GM19351 (cell line): ENCODE data around the gene SAG.

Source experiments
- ATAC-seq: cut with Tn5 transposase; IDR thresholded peaks from one replicate; pipeline ENCODE4 v1.9.1; 2021; ENCODE audit warnings: mild to moderate bottlenecking, moderate library complexity; ENCODE audit not compliant: unreplicated experiment

SAG gene

GRCh38 chr2:233353769-233354499 lies 46.3 kb downstream of the SAG start, which contains the start of gene DGKD:
Gene DGKD, plus strand, starts transcription at chr2:233354494. Its CDS starts 25 bp downstream, at chr2:233354519.
- peak; percentile 55 for ATAC-seq

DNA sequence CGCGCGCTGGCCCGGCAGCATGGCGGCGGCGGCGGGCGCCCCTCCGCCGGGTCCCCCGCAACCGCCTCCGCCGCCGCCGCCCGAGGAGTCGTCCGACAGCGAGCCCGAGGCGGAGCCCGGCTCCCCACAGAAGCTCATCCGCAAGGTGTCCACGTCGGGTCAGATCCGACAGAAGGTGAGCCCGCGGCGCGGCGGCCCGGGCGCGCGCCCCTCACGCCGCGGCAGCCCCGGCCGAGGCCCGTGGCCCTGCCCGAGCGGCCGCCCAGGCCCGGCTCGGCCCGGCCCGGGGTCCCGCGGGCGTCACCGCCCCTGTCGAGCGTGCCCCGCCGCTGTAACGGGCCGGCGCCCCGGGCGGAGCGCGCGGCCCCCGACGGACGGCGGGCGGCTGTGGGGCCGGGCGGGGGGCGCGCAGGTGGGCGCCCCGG lies 46.9 kb downstream of the SAG start:
- ATAC-seq: peak; percentile 12

DNA sequence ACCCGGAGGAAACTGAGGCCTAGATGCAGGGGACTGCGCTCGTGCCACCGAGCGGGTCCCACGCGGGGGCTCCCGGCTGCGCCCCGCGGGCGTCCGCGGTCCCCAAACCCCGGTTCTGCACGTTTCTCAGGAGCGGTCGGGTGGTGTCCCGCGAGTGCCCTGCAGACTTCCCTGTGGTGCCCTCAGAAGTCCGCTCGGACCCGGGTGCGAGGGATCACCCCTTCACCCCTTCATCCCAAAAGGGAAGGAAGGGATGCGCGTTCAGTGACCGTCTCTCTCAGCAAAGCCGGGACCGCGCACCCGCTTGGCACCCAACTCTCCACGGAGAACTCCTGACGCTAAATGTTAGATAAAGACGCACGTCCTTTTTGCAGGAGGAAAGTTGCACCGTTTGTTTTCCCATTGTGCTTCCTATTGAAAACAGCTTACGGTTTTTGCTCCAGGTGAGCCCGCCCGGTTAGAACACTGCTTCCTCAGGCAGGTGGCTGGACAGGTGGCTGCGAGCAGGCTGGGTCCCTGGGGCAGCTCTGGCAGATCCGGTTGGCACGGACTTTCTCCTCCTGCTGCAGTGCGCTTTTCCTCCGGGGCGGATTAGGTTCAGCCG lies 47.5 kb downstream of the SAG start:
- peak; percentile 5 for ATAC-seq

- no peak for ATAC-seq
Observed at GRCh38 chr2:233355916-233356315, 48.3 kb downstream of the SAG start.

- no peak for ATAC-seq
Observed at GRCh38 chr2:233356546-233357308, 49.1 kb downstream of the SAG start.

GRCh38 chr2:233358335-233358734 lies 50.7 kb downstream of the SAG start:
- no peak for ATAC-seq

DNA sequence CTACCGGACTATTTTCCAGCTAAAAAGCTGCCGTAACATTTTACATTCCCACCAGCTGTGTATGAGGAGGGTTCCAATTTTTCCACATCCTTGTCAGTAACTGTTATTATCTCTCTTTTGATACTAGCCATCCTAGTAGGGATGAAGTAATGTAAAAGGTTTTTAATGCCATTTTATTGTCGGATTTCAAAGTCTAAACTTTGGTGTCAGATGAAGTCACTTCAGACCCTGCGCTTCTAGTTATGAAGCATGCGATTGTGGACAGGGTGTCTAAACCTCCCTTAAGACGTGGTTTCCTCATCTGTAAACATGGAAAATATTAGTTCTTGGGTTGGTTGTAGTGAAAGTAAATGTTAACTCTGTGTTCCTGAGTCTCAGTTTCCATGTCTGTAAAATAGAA lies 51.3 kb downstream of the SAG start:
- no peak for ATAC-seq

DNA sequence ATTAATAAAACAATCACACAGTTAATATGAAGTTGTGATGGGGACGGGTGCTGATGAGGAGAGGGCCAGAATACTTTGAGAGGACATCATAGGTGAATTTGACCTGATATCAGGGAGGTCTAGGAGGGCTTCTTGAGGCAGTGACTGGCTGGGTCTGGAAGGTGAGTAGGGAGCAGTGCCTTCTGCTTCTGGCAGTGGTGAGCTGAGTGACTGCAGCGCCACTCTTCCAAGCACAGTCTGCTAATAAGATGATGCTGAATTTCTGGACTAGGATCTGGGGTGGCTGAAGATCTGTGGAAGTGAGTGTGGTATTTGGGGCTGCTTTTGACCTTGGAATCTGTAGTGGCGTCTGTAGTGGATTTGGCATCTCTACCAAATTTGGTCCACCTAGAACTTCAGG lies 52.2 kb downstream of the SAG start:
- no peak for ATAC-seq

GRCh38 chr2:233360771-233361176 lies 53.2 kb downstream of the SAG start:
- no peak for ATAC-seq

- ATAC-seq: no peak
Observed at GRCh38 chr2:233361297-233361696, 53.7 kb downstream of the SAG start.

GRCh38 chr2:233362742-233363141 lies 55.1 kb downstream of the SAG start:
- ATAC-seq: no peak

DNA sequence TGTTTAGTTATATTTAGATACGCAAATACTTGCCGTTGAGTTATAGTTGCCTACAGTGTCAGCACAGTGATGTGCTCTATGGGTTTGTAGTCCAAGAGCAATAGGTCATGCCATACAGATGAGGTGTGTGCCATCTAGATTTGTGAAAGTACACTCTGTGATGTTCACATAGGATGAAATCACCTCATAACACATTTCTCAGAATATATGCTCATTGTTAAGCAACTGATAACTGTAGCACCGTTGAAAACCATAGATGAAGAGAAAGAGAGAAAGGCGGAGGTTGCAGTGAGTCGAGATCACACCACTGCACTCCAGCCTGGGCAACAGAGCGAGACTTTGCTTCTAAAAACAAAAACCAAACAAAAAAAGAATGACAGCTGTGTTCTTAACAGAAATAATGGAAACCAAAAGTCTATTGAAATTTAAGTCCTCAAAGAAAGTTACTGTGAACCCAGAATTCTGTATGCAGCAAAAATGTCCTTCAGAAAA lies 56.2 kb downstream of the SAG start:
- ATAC-seq: peak; percentile 72

GRCh38 chr2:233365861-233366520 lies 58.4 kb downstream of the SAG start:
- ATAC-seq: no peak

GRCh38 chr2:233367586-233367985 lies 60.0 kb downstream of the SAG start:
- ATAC-seq: no peak

DNA sequence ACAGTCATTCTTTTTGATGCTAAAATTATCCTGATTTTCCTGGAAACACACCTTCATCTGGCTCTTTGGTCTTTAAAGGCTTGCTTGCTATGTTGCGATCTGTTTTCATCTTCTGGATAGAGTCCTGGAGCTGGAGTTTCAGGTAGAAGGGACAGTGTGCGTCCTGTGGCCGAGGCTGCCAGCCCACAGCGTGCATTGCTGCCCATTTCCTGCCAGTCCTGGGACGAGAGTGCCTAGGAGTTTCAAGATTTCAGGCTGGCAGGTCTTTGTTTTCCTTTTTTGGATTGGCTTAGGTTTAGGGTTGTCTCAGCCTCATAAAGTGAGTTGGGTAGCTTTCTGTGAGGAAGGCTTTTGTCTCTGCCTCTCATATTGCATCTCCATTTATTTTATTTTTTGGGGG lies 61.1 kb downstream of the SAG start:
- no peak for ATAC-seq

GRCh38 chr2:233369462-233369861 lies 61.8 kb downstream of the SAG start:
- ATAC-seq: no peak

GRCh38 chr2:233369897-233370685 lies 62.5 kb downstream of the SAG start:
- ATAC-seq: no peak

GRCh38 chr2:233371641-233372040 lies 64.0 kb downstream of the SAG start:
- ATAC-seq: no peak

DNA sequence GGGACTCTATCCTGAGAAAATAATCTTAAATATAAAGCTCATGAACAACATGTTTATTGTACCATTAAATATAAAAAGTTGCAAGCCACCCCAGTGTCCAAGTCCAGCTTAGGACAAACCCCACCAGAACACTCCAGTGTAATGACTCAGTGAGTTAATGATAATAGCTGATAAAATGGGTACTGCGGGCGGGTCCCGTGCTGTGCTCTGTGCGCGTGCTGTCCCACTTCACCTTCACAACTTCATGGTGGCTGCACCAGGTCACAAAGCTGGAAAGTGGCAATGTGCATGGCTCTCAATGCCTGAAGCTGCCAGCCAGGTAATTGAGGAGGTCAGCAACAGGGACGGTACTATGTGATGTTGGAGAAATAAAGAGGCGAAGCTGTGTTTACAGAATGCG lies 65.2 kb downstream of the SAG start:
- no peak for ATAC-seq

- ATAC-seq: no peak
Observed at GRCh38 chr2:233373316-233373715, 65.7 kb downstream of the SAG start.
